HepG2 (cell line): ENCODE data around the gene HEBP1. TPM values are rescaled to one million over a fixed set of nuclear protein-coding genes. Genes with fewer than 3 reads are reported as not detected.

ENCODE experiments used
- ATAC-seq: fragments of 200-7000 bp; cut with Tn5 transposase; 3 replicates; pipeline ENCODE4 v1.9.1; 2020; ENCODE audit warnings: mild to moderate bottlenecking, moderate library complexity
- BruUV-seq: library from RNA; stranded (reverse); fragments of 400-500 nt; replicated peaks from 2 replicates; lab custom pipeline; 2021; lab: Mats Ljungman, UMichigan
- CTCF ChIA-PET: fragments of 300-600 bp; formaldehyde crosslinking; extraction: SDS; loops from one replicate; lab custom pipeline; 2021; ENCODE audit warnings: low total read pairs, inconsistent platforms, low intra/inter-chr PET ratio; lab: Yijun Ruan, JAX
- POLR2A ChIA-PET: fragments of 350-600 bp; sonication (Branson Sonifier 250); formaldehyde crosslinking; loops from one replicate; lab custom pipeline; 2020; ENCODE audit warnings: antibody characterized with exemption, inconsistent platforms; lab: Yijun Ruan, JAX
- DNase-seq: peaks from one replicate; pipeline ENCODE4 v3.0.0-alpha.2; 2015; ENCODE audit warnings: low spot score
- FAIRE-seq: peaks from 3 replicates; lab custom pipeline; 2011; peaks lifted over from hg19 to GRCh38; lab: Jason Lieb, UNC
- H2AFZ ChIP-seq: one replicate; pipeline ENCODE4 v1.6.1; 2011; ENCODE audit warnings: low read length, inconsistent platforms
- H3K27ac ChIP-seq: fragments of 300-600 bp; 3 replicates; pipeline ENCODE4 v1.8.0; 2011; ENCODE audit warnings: mixed run types, mild to moderate bottlenecking, mixed read lengths, low read length, inconsistent platforms; ENCODE audit not compliant: insufficient read depth; ENCODE audit errors: extremely low read length
- H3K27me3 ChIP-seq, 2 experiments: fragments of 200-600 bp in 1 of 2; 2 replicates in 1 of 2; 3 replicates in 1 of 2; pipeline versions ENCODE4 v1.6.0 to v1.8.0; 2011; ENCODE audit warnings: low read length in 2 of 2, mild to moderate bottlenecking in 2 of 2, moderate library complexity in 2 of 2, inconsistent platforms in 1 of 2; ENCODE audit not compliant: insufficient read depth in 2 of 2, control insufficient read depth in 1 of 2
- H3K36me3 ChIP-seq, 2 experiments: fragments of 200-600 bp in 1 of 2; replicated peaks in 1 of 2; 2 replicates in 1 of 2; 3 replicates in 1 of 2; pipeline versions ENCODE4 v1.5.1 to v1.8.0; 2011; ENCODE audit warnings: low read length in 2 of 2, inconsistent platforms in 1 of 2; ENCODE audit not compliant: insufficient read depth in 2 of 2, control insufficient read depth in 1 of 2
- H3K4me1 ChIP-seq: 2 replicates; pipeline ENCODE4 v1.5.1; 2012; ENCODE audit warnings: low read length, inconsistent platforms; ENCODE audit not compliant: insufficient read depth
- H3K4me2 ChIP-seq: 2 replicates; pipeline ENCODE4 v1.6.0; 2011; ENCODE audit warnings: low read depth, low read length, inconsistent platforms
- H3K4me3 ChIP-seq, 3 experiments: fragments of 200-600 bp in 1 of 3; sonication (generic), shearing (Covaris generic) in 1 of 3; replicated peaks in 1 of 3; 2 replicates each; pipeline ENCODE4 v1.5.1; 2011 to 2016; ENCODE audit warnings: low read length in 3 of 3, inconsistent platforms in 2 of 3, low read depth in 2 of 3, mild to moderate bottlenecking in 2 of 3, control low read depth in 1 of 3, mixed read lengths in 1 of 3; ENCODE audit not compliant: insufficient read depth in 1 of 3
- H3K79me2 ChIP-seq: one replicate; pipeline ENCODE4 v1.6.1; 2011; ENCODE audit warnings: low read length, inconsistent platforms; ENCODE audit not compliant: insufficient read depth
- H3K9ac ChIP-seq: 2 replicates; pipeline ENCODE4 v1.6.0; 2011; ENCODE audit warnings: mild to moderate bottlenecking, low read depth, low read length, inconsistent platforms; ENCODE audit not compliant: insufficient read depth
- H3K9me3 ChIP-seq: 2 replicates; pipeline ENCODE4 v1.5.1; 2012; ENCODE audit warnings: mild to moderate bottlenecking, low read length
- H4K20me1 ChIP-seq: 2 replicates; pipeline ENCODE4 v1.6.0; 2011; ENCODE audit warnings: inconsistent platforms, mild to moderate bottlenecking, low read length, moderate library complexity; ENCODE audit not compliant: insufficient read depth
- ARID5B ChIP-seq: IDR thresholded peaks from 2 replicates; pipeline ENCODE4 v1.4.0; 2020; ENCODE audit warnings: mild to moderate bottlenecking, missing genetic modification reagents
- CAMTA2 ChIP-seq: sonication (generic); formaldehyde crosslinking; IDR thresholded peaks from 2 replicates; pipeline ENCODE4 v1.4.0; 2020; ENCODE audit warnings: mild to moderate bottlenecking, missing genetic modification reagents, borderline replicate concordance
- CHD2 ChIP-seq: IDR thresholded peaks from 2 replicates; pipeline ENCODE4 v1.6.1; 2011; ENCODE audit warnings: low read depth, low read length, improper control_type of control experiment
- DBP ChIP-seq: sonication (generic); formaldehyde crosslinking; IDR thresholded peaks from 2 replicates; pipeline ENCODE4 v1.4.0; 2020; ENCODE audit warnings: missing genetic modification reagents; ENCODE audit errors: not compliant biosample characterization
- DZIP1 ChIP-seq: sonication (generic); formaldehyde crosslinking; IDR thresholded peaks from 2 replicates; pipeline ENCODE4 v1.5.0; 2020; ENCODE audit warnings: mild to moderate bottlenecking, missing genetic modification reagents
- FOXK1 ChIP-seq: sonication (generic); formaldehyde crosslinking; IDR thresholded peaks from 2 replicates; pipeline ENCODE4 v1.4.0; 2020; ENCODE audit warnings: low read depth, missing genetic modification reagents, borderline replicate concordance
- GLI4 ChIP-seq: sonication (generic); formaldehyde crosslinking; IDR thresholded peaks from 2 replicates; pipeline ENCODE4 v1.5.1; 2020; ENCODE audit warnings: missing genetic modification reagents, mild to moderate bottlenecking, moderate library complexity, borderline replicate concordance
- KDM5A ChIP-seq: fragments of 200-600 bp; sonication (generic); IDR thresholded peaks from 2 replicates; pipeline ENCODE4 v1.7.0; 2018; ENCODE audit warnings: antibody characterized with exemption, mild to moderate bottlenecking, low read length, borderline replicate concordance
- KLF9 ChIP-seq: IDR thresholded peaks from 2 replicates; pipeline ENCODE4 v1.6.1; 2016; ENCODE audit warnings: low read depth
- MAFK ChIP-seq, 2 experiments: IDR thresholded peaks in 1 of 2; conservative IDR thresholded peaks in 1 of 2; 2 replicates each; pipeline ENCODE4 v1.6.1; 2011; ENCODE audit warnings: improper control_type of control experiment in 2 of 2, low read length in 2 of 2
- NFIC ChIP-seq: IDR thresholded peaks from 2 replicates; pipeline ENCODE4 v1.6.1; 2012; ENCODE audit warnings: mild to moderate bottlenecking, low read length, inconsistent platforms
- NR2C2 ChIP-seq: sonication (generic); formaldehyde crosslinking; IDR thresholded peaks from 2 replicates; pipeline ENCODE4 v1.4.0; 2020; ENCODE audit warnings: missing genetic modification reagents, mild to moderate bottlenecking, moderate library complexity, borderline replicate concordance
- RELA ChIP-seq: sonication (generic); formaldehyde crosslinking; IDR thresholded peaks from 2 replicates; pipeline ENCODE4 v1.4.0; 2020; ENCODE audit warnings: missing genetic modification reagents
- SETDB1 ChIP-seq: sonication (generic); formaldehyde crosslinking; IDR thresholded peaks from 2 replicates; pipeline ENCODE4 v1.5.1; 2020; ENCODE audit warnings: missing genetic modification reagents, mild to moderate bottlenecking, borderline replicate concordance
- ZBTB3 ChIP-seq: sonication (generic); formaldehyde crosslinking; IDR thresholded peaks from 2 replicates; pipeline ENCODE4 v1.4.0; 2020; ENCODE audit warnings: low read depth, mild to moderate bottlenecking, moderate library complexity, missing genetic modification reagents, borderline replicate concordance
- ZNF570 ChIP-seq: sonication (generic); formaldehyde crosslinking; IDR thresholded peaks from 2 replicates; pipeline ENCODE4 v1.4.0; 2020; ENCODE audit warnings: mild to moderate bottlenecking, missing genetic modification reagents, borderline replicate concordance
- WGBS: methylation state at CpG from one replicate; pipeline ENCODE4 v1.1.6; 2017; ENCODE audit warnings: low lambda C conversion rate; 5-methylcytosine and 5-hydroxymethylcytosine counted together
- in situ Hi-C: cut with HindIII; loops from 2 replicates; pipeline ENCODE4 v1.10.0; 2017; ENCODE audit warnings: low pct_unique_long_range_greater_than_20kb; ENCODE audit not compliant: extremely low pct_ligation_motif_present
- intact Hi-C: fragments of 100-400 bp; cut with micrococcal nuclease; formaldehyde crosslinking; loops from one replicate; pipeline ENCODE4 v1.10.0; 2022; ENCODE audit not compliant: unreplicated experiment
- polyA plus RNA-seq, 8 experiments: library from polyadenylated mRNA; depleted of rRNA in 3 of 8; stranded (reverse) in 7 of 8; unstranded in 1 of 8; fragments of >200 nt; fragmentation: Illumina TruSeq in 4 of 8; extraction: Trizol in 4 of 8; gene quantifications; 2 replicates each; pipeline versions ENCODE4 v1.2.1 to v1.2.3, GENCODE V29; 2011 to 2016; ENCODE audit warnings: low read depth in 4 of 8, missing spikeins in 1 of 8, mixed read lengths in 1 of 8; ENCODE audit not compliant: insufficient read depth in 1 of 8
- total RNA-seq, 5 experiments: library from RNA; depleted of rRNA; stranded (reverse); fragments of >200 nt; fragmentation: Illumina TruSeq; extraction: Trizol; gene quantifications; 2 replicates each; pipeline ENCODE4 v1.2.3, GENCODE V29; 2016; ENCODE audit warnings: low read depth in 1 of 5

HEBP1 gene
- total and polyA plus RNA-seq, 2 of the 13 experiments (the other 11 are each of a cell fraction or from before 2014, with no cell fraction given) = 7.8 to 9.4 TPM

- TF ChIP-seq DZIP1 (CRISPR knock-in tag) (no peak), ARID5B (CRISPR knock-in tag) (no peak), ZNF570 (CRISPR knock-in tag) (no peak), DBP (CRISPR knock-in tag) (no peak)
These were observed 45.7 kb downstream of the HEBP1 start (continued) for GRCh38 chr12:12954356-12954755.

DNA sequence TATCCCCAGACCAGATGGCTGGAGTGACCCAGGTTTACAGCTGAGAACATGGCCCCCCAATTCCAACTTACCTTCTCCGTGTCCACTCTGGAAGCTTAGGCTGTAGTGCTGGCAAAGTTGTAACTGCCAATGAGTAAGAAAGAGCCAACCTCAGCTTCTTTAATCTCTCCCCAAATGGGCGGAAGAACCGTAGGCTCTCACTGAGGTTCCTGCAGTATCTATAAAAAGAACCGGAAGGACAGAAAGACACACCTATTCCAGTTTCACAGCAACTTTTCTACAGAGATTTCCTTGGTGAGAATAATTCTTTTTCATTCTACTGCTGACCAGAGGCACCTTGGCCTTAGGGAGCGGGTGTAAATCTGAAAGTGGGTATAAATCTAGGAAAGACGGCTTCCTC, 48.0 kb downstream of the HEBP1 start, which contains the start of gene GPRC5D:
GPRC5D (minus strand) TSS at position 135 of the 400 bp plus-strand sequence. CDS start 1,786 bp downstream, outside the sequence.
- Histone ChIP-seq H3K4me1 (peaks cover 37% of the 10 kb centered on the region), H3K4me2 (no peak within 1 kb of the TSS), H4K20me1 (no peaks in the 10 kb centered on the region), H3K79me2 (no peaks in the 10 kb centered on the region), H3K4me3 (no peak within 1 kb of the TSS), H3K9ac (no peak within 1 kb of the TSS), H3K9me3 (no peaks in the 10 kb centered on the region), H3K27me3 (no peaks in the 10 kb centered on the region), H3K36me3 (peaks cover 0 to 4% of the 10 kb centered on the region in 2 experiments; a peak in 2 of 5 replicates), H2AFZ (no peak within 1 kb of the TSS), H3K27ac (no peak within 1 kb of the TSS)
- intact Hi-C loops (no loop called here), in situ Hi-C loops (no loop called here)
- no TSS peak for BruUV-seq
- DNase-seq = no peak
- WGBS = 96% methylated on average over 6 of the region's 6 CpGs
- FAIRE-seq = no peak
- POLR2A ChIA-PET = no interaction called here
- ATAC-seq = no peak
- CTCF ChIA-PET = no interaction called here
- TF ChIP-seq FOXK1 (CRISPR knock-in tag) (no peak), GLI4 (no peak), KDM5A (no peak), ZBTB3 (CRISPR knock-in tag) (no peak), CHD2 (no peak), NR2C2 (CRISPR knock-in tag) (no peak), SETDB1 (no peak), NFIC (no peak), RELA (CRISPR knock-in tag) (no peak), KLF9 (CRISPR knock-in tag) (no peak), MAFK (conservative IDR thresholded peaks at IDR 0.05 in 1 of 2, IDR thresholded peaks at IDR 0.05 in 1 of 2; ENCODE audit: low read length in 2 of 2) (no peak), CAMTA2 (CRISPR knock-in tag) (no peak)
